ENCODE data around the gene LAMP1. TPM values are rescaled to one million over a fixed set of nuclear protein-coding genes. Genes with fewer than 3 reads are reported as not detected.

The LAMP1 gene, protein sequence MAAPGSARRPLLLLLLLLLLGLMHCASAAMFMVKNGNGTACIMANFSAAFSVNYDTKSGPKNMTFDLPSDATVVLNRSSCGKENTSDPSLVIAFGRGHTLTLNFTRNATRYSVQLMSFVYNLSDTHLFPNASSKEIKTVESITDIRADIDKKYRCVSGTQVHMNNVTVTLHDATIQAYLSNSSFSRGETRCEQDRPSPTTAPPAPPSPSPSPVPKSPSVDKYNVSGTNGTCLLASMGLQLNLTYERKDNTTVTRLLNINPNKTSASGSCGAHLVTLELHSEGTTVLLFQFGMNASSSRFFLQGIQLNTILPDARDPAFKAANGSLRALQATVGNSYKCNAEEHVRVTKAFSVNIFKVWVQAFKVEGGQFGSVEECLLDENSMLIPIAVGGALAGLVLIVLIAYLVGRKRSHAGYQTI
- total RNA-seq = 106 and 121 TPM in 2 replicates

DNA sequence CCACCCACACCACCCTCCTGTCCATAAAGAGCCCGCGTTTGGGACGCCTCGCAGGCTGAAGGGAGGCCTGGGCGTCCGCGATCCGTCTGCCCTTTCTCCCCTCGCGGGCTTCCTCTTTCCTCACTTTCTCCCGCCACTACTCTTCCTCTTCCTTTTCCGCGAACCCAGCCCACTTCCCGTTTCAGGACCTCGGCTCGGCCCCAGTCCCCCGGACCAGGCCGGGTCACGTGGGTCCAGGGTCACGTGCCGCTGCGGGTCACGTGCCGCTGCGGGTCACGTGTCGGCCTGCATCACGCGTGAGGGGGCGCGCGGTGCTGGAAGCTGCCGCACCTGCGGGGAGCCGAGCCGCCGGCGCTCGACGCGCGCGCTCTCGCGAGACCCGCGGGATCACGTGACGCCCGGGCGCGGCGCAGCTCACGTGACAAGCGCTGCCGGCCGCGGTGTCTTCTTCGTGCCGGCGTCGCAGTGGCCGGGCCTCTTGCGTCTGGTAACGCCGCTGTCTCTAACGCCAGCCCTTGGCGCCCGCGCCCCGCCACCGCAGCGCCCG, at the start of gene LAMP1:
LAMP1 (plus strand) TSS at position 417 of the 547 bp plus-strand sequence. CDS start 196 bp downstream, outside the sequence.

Other genes with a start within 250 kb of the LAMP1 start
- not detected in 2 replicates for gene F7, start 191.4 kb upstream of the LAMP1 start, total RNA-seq
- not detected in 2 replicates for gene F10, start 174.4 kb upstream of the LAMP1 start, total RNA-seq
- gene PROZ, start 138.6 kb upstream of the LAMP1 start, total RNA-seq = not detected in 2 replicates
- 65.3 and 90.9 TPM in 2 replicates for gene PCID2, start 88.6 kb upstream of the LAMP1 start, total RNA-seq
- 116 and 134 TPM in 2 replicates for gene CUL4A, start 87.6 kb upstream of the LAMP1 start, total RNA-seq
- gene GRTP1, start 66.9 kb downstream of the LAMP1 start, total RNA-seq = 0.30 and 0.32 TPM in 2 replicates
- gene ADPRHL1, start 156.2 kb downstream of the LAMP1 start, total RNA-seq = under 0.01 and 0.30 TPM in 2 replicates
- gene DCUN1D2, start 193.5 kb downstream of the LAMP1 start, total RNA-seq = 5.8 and 6.5 TPM in 2 replicates